ENCODE measurements around the gene KRT86.

Gene KRT86

GRCh38 chr12:52295663-52296062 is 21.2 kb downstream of the KRT86 start:
- Histone ChIP-seq H3F3A (ENCODE audit: insufficient read depth, low read length) (no peaks in the 10 kb centered on the region), H3K27ac (ENCODE audit: low read depth, low read length, poor library complexity, severe bottlenecking) (no peak overlapping the region), H3K27me3 (ENCODE audit: insufficient read depth, low read length) (0 out of 2 replicates have a peak, but pooled peaks cover 4% of the 10 kb centered on the region), H4K20me1 (ENCODE audit: insufficient read depth, low read length) (no peaks in the 10 kb centered on the region), H3K4me2 (ENCODE audit: low read length) (no peak overlapping the region), H3K9me2 (ENCODE audit: low read depth, low read length) (no peaks in the 10 kb centered on the region), H3K79me2 (ENCODE audit: insufficient read depth, low read length) (no peaks in the 10 kb centered on the region), H3K4me1 (ENCODE audit: insufficient read depth, low read length, severe bottlenecking) (no peaks in the 10 kb centered on the region), H3K9ac (ENCODE audit: low read length) (no peak overlapping the region), H3K4me3 (ENCODE audit: low read depth, low read length, poor library complexity, severe bottlenecking) (no peak overlapping the region), H3K9me3 (ENCODE audit: low read length) (no peaks in the 10 kb centered on the region), H3K36me3 (ENCODE audit: insufficient read depth, low read length) (no peaks in the 10 kb centered on the region), H2AFZ (ENCODE audit: low read length) (no peak overlapping the region)
- TF ChIP-seq CTCF (IDR thresholded peaks at IDR 0.05; ENCODE audit: low read length) (no peak), EZH2 (IDR thresholded peaks at IDR 0.05; ENCODE audit: borderline replicate concordance, low read length) (no peak)

DNA sequence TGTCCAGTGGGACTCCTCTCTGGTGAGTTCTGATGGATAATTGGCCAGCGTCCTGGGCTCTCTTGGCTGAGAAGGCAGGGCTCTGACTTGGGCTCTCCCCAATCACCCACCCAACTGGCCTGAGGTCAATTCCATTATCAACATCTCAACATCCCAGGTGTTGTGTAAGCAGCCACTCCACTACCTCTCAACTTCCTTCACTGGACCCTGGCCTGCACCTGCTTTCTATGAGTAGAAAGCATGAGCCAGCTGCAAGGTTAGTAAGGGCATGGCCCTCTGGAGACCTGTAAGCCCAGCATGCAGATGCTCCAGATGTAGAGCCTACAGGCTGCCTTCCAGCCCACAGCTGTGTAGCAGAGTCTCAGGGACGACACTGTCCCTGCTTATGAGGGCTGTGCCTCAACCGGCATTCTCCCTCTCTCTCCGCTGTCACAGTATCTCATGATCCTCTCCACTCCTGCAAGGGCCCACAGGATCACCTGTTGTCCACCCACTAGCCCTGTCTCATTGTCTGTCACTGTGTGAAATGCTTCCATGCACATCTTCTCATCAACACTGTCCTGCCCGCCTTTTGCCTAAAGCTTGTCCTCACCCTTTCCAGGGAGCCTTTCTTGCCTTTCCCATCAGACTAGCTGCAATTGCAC is 22.2 kb downstream of the KRT86 start:
- TF ChIP-seq CTCF (IDR thresholded peaks at IDR 0.05; ENCODE audit: low read length) (no peak), EZH2 (IDR thresholded peaks at IDR 0.05; ENCODE audit: borderline replicate concordance, low read length) (no peak)
- Histone ChIP-seq H3K4me2 (ENCODE audit: low read length) (no peak overlapping the region), H3K4me3 (ENCODE audit: low read depth, low read length, poor library complexity, severe bottlenecking) (no peak overlapping the region), H3K4me1 (ENCODE audit: insufficient read depth, low read length, severe bottlenecking) (no peaks in the 10 kb centered on the region), H2AFZ (ENCODE audit: low read length) (no peak overlapping the region), H3K27ac (ENCODE audit: low read depth, low read length, poor library complexity, severe bottlenecking) (no peak overlapping the region), H3K27me3 (ENCODE audit: insufficient read depth, low read length) (0 out of 2 replicates have a peak, but pooled peaks cover 7% of the 10 kb centered on the region), H3K9me3 (ENCODE audit: low read length) (no peaks in the 10 kb centered on the region), H3K9me2 (ENCODE audit: low read depth, low read length) (no peaks in the 10 kb centered on the region), H3K36me3 (ENCODE audit: insufficient read depth, low read length) (no peaks in the 10 kb centered on the region), H3K9ac (ENCODE audit: low read length) (no peak overlapping the region), H3F3A (ENCODE audit: insufficient read depth, low read length) (no peaks in the 10 kb centered on the region), H3K79me2 (ENCODE audit: insufficient read depth, low read length) (no peaks in the 10 kb centered on the region), H4K20me1 (ENCODE audit: insufficient read depth, low read length) (no peaks in the 10 kb centered on the region)

DNA sequence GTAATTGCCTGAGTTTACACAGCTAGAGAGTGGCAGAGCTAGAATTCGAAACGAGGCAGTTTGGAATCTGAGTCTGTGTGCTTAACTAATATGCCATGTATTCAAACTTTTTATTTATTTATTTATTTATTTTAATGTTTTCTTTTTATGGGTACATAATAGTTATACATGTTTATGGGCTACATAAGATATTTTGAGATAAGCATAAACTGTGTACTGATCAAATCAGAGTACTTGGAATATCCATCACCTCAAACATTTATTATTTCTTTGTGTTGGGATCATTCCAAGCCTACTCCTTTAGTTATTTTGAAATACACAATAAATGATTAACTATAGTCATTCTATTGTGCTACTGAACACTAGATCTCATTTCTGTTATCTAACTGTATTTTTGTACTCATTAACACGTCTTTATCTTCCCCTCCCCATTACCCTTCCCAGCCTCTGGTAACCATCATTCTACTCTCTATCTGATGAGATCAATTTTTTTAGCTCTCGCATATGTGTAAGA is 24.3 kb downstream of the KRT86 start:
- Histone ChIP-seq H3K4me1 (ENCODE audit: insufficient read depth, low read length, severe bottlenecking) (no peaks in the 10 kb centered on the region), H3K27ac (ENCODE audit: low read depth, low read length, poor library complexity, severe bottlenecking) (no peak overlapping the region), H3K36me3 (ENCODE audit: insufficient read depth, low read length) (no peaks in the 10 kb centered on the region), H3K27me3 (ENCODE audit: insufficient read depth, low read length) (0 out of 2 replicates have a peak, but pooled peaks cover 7% of the 10 kb centered on the region), H3K79me2 (ENCODE audit: insufficient read depth, low read length) (no peaks in the 10 kb centered on the region), H4K20me1 (ENCODE audit: insufficient read depth, low read length) (no peaks in the 10 kb centered on the region), H3K9me3 (ENCODE audit: low read length) (no peaks in the 10 kb centered on the region), H3K9me2 (ENCODE audit: low read depth, low read length) (no peaks in the 10 kb centered on the region), H2AFZ (ENCODE audit: low read length) (no peak overlapping the region), H3K4me2 (ENCODE audit: low read length) (no peak overlapping the region), H3F3A (ENCODE audit: insufficient read depth, low read length) (no peaks in the 10 kb centered on the region), H3K4me3 (ENCODE audit: low read depth, low read length, poor library complexity, severe bottlenecking) (no peak overlapping the region), H3K9ac (ENCODE audit: low read length) (no peak overlapping the region)
- TF ChIP-seq EZH2 (IDR thresholded peaks at IDR 0.05; ENCODE audit: borderline replicate concordance, low read length): no peak
- TF ChIP-seq CTCF (IDR thresholded peaks at IDR 0.05; ENCODE audit: low read length): no peak

All from OCI-LY1 (cell line).